Transverse colon (tissue), 4 donors: ENCODE results near the gene FOLR3.

ENCODE experiments used
- CTCF ChIP-seq, 5 experiments: fragments of 200-600 bp in 3 of 5; fragments of 450-650 bp in 2 of 5; sonication (generic) in 3 of 5; IDR thresholded peaks; 1 replicate in 2 of 5; 2 replicates in 3 of 5; pipeline ENCODE4 v1.5.1; 2016 to 2017; ENCODE audit warnings: antibody characterized with exemption in 5 of 5, inconsistent platforms in 3 of 5, mild to moderate bottlenecking in 2 of 5, moderate library complexity in 1 of 5
- EP300 ChIP-seq: sonication (generic); formaldehyde crosslinking; IDR thresholded peaks from one replicate; pipeline ENCODE4 v1.6.1; 2017; ENCODE audit warnings: antibody characterized with exemption, low read depth
- POLR2A ChIP-seq: fragments of 450-650 bp; IDR thresholded peaks from one replicate; pipeline ENCODE4 v1.6.1; 2016; ENCODE audit warnings: antibody characterized with exemption, mild to moderate bottlenecking, moderate library complexity
- POLR2AphosphoS5 ChIP-seq, 3 donors: sonication (generic); formaldehyde crosslinking; IDR thresholded peaks; one replicate each; pipeline ENCODE4 v1.6.1; 2016; ENCODE audit warnings: antibody characterized with exemption in 3 of 3

GRCh38 chr11:72177656-72178055 is 42.1 kb downstream of the FOLR3 start:
- TF ChIP-seq EP300 (no peak), CTCF (IDR thresholded peaks at IDR 0.05) (no peak), POLR2AphosphoS5 (IDR thresholded peaks at IDR 0.05) (no peak), POLR2A (no peak)
